Measurements from ENCODE around the gene TNNC2. TPM values are rescaled to one million over a fixed set of nuclear protein-coding genes. Genes with fewer than 3 reads are reported as not detected.

TNNC2 gene
- total RNA-seq, 1 donor from 2014 or later, result 1.2 TPM

GRCh38 chr20:45826381-45827019 lies 612 bp downstream of the TNNC2 start:
- DNase-seq (ENCODE audit: extremely low spot score, unreplicated experiment), result no peak
- H3K27me3 Mint-ChIP-seq (ENCODE audit: unreplicated experiment), result no peaks in the 10 kb centered on the region
- no peak overlapping the region for H3K4me3 Mint-ChIP-seq (ENCODE audit: unreplicated experiment)
- H3K9me3 Mint-ChIP-seq (ENCODE audit: unreplicated experiment), result no peaks in the 10 kb centered on the region
- peak overlapping the region; percentile 67 for H3K27ac Mint-ChIP-seq (ENCODE audit: unreplicated experiment)
- no peaks in the 10 kb centered on the region for H3K36me3 Mint-ChIP-seq (ENCODE audit: unreplicated experiment)
- TF ChIP-seq CTCF (IDR thresholded peaks at IDR 0.05), result no peak
- peaks cover 40% of the 10 kb centered on the region for H3K4me1 Mint-ChIP-seq (ENCODE audit: unreplicated experiment)

GRCh38 chr20:45823949-45824835 lies 2.9 kb downstream of the TNNC2 start:
- no peak overlapping the region for H3K27ac Mint-ChIP-seq (ENCODE audit: unreplicated experiment)
- no peaks in the 10 kb centered on the region for H3K9me3 Mint-ChIP-seq (ENCODE audit: unreplicated experiment)
- no peaks in the 10 kb centered on the region for H3K27me3 Mint-ChIP-seq (ENCODE audit: unreplicated experiment)
- peaks cover 37% of the 10 kb centered on the region for H3K4me1 Mint-ChIP-seq (ENCODE audit: unreplicated experiment)
- TF ChIP-seq CTCF (IDR thresholded peaks at IDR 0.05), result peak; percentile 43
- DNase-seq (ENCODE audit: extremely low spot score, unreplicated experiment), result no peak
- no peaks in the 10 kb centered on the region for H3K36me3 Mint-ChIP-seq (ENCODE audit: unreplicated experiment)
- H3K4me3 Mint-ChIP-seq (ENCODE audit: unreplicated experiment), result no peak overlapping the region

- TF ChIP-seq CTCF (IDR thresholded peaks at IDR 0.05), result no peak
- Mint-ChIP-seq H3K27me3 (ENCODE audit: unreplicated experiment) (no peaks in the 10 kb centered on the region), H3K27ac (ENCODE audit: unreplicated experiment) (no peak overlapping the region), H3K36me3 (ENCODE audit: unreplicated experiment) (no peaks in the 10 kb centered on the region), H3K4me1 (ENCODE audit: unreplicated experiment) (peaks cover 32% of the 10 kb centered on the region), H3K9me3 (ENCODE audit: unreplicated experiment) (no peaks in the 10 kb centered on the region), H3K4me3 (ENCODE audit: unreplicated experiment) (no peak overlapping the region)
- no peak for DNase-seq (ENCODE audit: extremely low spot score, unreplicated experiment)
Measured at GRCh38 chr20:45822857-45823256, 4.3 kb downstream of the TNNC2 start.

GRCh38 chr20:45821947-45822346 lies 5.2 kb downstream of the TNNC2 start:
- Mint-ChIP-seq H3K27ac (ENCODE audit: unreplicated experiment) (no peak overlapping the region), H3K4me3 (ENCODE audit: unreplicated experiment) (no peak overlapping the region), H3K36me3 (ENCODE audit: unreplicated experiment) (no peaks in the 10 kb centered on the region), H3K27me3 (ENCODE audit: unreplicated experiment) (no peaks in the 10 kb centered on the region), H3K4me1 (ENCODE audit: unreplicated experiment) (peaks cover 33% of the 10 kb centered on the region), H3K9me3 (ENCODE audit: unreplicated experiment) (no peaks in the 10 kb centered on the region)
- no peak for TF ChIP-seq CTCF (IDR thresholded peaks at IDR 0.05)
- DNase-seq (ENCODE audit: extremely low spot score, unreplicated experiment), result no peak

- TF ChIP-seq CTCF (IDR thresholded peaks at IDR 0.05), result no peak
- DNase-seq (ENCODE audit: extremely low spot score, unreplicated experiment), result no peak
- Mint-ChIP-seq H3K4me3 (ENCODE audit: unreplicated experiment) (no peak overlapping the region), H3K27me3 (ENCODE audit: unreplicated experiment) (no peaks in the 10 kb centered on the region), H3K27ac (ENCODE audit: unreplicated experiment) (no peak overlapping the region), H3K9me3 (ENCODE audit: unreplicated experiment) (no peaks in the 10 kb centered on the region), H3K4me1 (ENCODE audit: unreplicated experiment) (peaks cover 30% of the 10 kb centered on the region), H3K36me3 (ENCODE audit: unreplicated experiment) (no peaks in the 10 kb centered on the region)
Measured at GRCh38 chr20:45819466-45819865, 7.6 kb downstream of the TNNC2 start.

All from osteocyte (in vitro differentiated cells).